DMS53 treated with DMSO at 0.1 percent for 48 hours (cell line): ENCODE data around the gene GSTCD.
A peak's percentile ranks its signal among the peaks of the same experiment; 100 is the strongest.
"Not testable (repeated sequence)": the region's sequence is repeated elsewhere in the genome, so short reads cannot be mapped to it uniquely, and the experiment has no call there.

Experiments
- DNase-seq: peaks from one replicate; lab custom pipeline; 2025; ENCODE audit not compliant: unreplicated experiment; lab: John Stamatoyannopoulos, UW

The GSTCD gene

DNA sequence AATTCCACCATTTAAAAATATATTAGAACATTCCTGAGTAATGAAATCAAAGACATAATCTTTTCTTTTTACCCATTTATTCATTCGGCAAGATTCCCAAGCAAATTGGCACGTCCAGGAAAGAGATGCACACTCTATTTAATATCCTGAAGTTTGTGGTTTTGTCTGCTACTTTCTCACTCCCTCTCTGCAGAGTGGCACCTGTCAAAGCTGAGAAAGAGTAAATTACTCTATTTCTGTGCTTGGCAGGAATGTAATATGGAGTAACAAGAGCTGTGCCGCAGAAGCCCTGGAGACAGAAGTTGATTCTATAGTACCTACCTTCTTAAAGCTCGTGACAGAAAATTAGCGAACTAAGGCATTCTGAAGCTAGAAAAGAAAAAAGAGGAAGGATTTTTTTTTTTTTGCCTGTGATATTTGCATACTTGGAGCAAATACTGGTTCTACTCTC lies 5.5 kb downstream of the GSTCD start:
- no peak for DNase-seq

DNA sequence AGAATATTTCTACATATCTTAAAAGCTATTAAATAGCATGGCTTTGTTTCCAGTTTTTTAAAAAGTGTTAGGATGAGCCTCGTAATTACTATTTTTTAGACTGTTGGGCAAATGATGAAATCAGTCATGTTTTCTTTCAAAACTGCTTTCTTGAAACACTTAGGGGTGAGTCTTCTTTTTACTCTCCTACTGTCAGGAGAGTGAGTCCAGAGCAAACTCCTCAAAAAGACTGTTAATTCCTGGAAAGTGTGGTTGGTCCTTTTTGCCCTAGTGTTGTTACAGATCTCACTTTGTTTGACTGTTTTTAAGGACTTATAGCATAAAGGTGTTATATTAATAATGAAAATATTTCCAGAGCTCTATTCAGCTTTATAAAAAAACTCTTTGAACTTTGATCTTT lies 6.3 kb downstream of the GSTCD start:
- DNase-seq = no peak

DNA sequence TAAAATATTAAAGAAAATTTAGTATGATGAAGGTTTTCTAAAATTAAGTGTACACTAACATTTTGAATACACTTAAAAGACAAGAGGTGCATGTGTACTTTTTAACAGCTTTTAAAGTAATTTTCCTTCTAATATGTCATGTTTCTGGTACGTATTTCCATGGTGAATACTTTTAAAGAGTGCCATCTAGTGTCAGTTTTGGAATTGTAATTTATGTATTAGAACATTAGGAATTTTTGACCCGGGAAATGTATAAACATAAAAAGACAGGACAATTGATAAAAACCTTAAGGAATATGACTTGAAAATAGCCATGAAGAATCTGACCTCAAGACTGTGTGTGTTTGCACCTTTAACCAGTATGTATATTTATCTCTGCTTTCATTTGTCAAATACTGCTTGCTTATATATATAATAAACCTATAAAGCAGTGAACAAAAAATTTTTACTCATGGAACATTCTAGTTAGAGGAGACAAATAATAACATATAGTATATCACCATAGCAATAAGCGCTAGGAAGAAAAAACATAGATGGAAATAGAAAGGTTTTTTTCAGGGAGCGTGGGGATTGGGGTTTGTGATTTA lies 7.2 kb downstream of the GSTCD start:
- peak; percentile 33 for DNase-seq

DNA sequence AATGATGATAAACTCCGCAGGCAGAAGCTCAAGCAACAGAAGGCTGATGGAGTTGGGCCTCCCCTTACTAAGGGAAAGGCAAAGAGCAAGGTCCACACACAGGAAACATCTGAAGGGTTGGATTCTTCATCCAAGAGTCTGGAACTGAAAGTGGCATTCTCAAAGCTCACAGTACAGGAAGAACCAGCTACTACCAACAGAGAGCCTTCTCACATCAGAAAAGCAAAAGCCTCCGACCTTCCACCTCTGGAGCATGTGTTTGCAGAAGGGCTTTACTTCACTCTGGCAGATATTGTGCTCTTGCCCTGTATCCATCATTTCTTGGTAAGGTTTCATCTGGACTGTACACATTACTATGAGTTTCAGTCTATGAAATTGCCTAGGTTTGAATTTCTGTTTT lies 10.6 kb downstream of the GSTCD start:
- DNase-seq = no peak

DNA sequence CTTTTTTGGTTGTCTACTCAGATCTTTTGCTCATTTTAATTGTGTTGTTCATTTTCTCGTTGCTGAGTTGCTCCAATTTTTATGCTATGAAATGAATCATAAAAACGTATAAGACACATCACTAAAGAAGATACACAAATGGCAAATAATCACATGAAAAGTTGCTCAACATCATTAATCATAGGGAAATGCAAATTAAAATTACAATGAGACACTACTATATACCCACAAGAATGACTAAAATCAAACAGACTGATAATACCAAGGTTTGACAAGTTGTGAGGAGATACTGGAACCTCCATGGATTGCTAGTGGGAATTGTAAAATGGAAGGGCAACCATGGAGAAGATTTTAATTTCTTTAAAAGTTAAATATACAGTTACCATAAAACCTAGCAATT lies 17.0 kb downstream of the GSTCD start:
- DNase-seq = no peak

DNA sequence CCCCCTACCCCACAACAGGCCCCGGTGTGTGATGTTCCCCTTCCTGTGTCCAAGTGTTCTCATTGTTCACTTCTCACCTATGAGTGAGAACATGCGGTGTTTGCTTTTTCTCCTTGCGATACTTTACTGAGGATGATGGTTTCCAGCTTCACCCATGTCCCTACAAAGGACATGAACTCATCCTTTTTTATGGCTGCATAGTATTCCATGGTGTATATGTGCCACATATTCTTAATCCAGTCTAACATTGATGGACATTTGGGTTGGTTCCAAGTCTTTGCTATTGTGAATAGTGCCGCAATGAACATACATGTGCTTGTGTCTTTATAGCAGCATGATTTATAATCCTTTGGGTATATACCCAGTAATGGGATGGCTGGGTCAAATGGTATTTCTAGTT lies 21.3 kb downstream of the GSTCD start:
- not testable (repeated sequence) for DNase-seq

DNA sequence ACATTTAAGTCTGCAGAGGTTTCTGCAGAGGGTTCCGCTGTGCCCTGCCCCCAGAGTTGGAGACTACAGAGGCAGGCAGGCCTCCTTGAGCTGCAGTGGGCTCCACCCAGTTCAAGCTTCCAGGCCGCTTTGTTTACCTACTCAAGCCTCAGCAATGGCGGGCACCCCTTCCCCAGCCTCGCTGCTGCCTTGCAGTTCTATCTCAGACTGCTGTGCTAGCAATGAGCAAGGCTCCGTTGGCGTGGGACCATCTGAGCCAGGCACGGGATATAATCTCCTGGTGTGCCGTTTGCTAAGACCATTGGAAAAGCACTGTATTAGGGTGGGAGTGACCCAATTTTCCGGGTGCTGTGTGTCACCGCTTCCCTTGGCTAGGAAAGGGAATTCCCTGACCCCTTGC lies 26.6 kb downstream of the GSTCD start:
- DNase-seq = not testable (repeated sequence)

DNA sequence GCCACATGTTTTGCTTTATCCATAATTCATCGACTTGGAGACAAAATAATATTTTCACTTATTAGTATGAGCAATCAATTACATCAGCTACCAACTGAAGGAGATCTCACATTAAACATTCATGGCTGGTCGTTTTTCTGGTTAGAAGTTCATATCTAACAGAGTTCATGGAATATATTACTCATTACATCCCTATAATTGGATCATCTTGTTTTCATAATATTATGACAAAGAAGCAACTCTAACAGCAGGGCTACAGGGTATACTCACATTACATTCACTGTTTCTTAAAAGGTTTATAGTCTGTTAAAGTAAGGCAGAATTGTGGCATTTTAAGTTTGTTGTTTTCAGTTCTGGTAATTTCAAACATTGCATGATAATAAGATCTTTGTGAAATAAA lies 33.0 kb downstream of the GSTCD start:
- DNase-seq = no peak

DNA sequence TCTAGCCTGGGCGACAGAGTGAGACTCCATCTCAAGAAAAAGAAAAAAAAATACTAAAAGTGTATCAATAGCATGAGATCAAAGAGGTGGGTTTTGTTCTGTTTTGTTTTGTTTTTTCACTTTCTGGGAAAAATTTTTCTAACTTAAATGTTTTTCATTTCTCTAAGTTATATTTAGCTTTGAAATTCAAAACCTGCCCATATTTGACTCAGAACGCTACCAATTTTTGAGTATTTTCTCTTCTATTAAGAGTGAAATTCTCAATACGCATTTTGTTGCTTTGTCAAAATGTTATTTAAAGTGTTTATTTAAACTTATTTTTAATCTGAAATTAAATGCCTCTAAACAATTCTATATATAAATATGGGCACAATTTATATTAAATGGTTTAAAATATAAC lies 39.6 kb downstream of the GSTCD start:
- no peak for DNase-seq

DNA sequence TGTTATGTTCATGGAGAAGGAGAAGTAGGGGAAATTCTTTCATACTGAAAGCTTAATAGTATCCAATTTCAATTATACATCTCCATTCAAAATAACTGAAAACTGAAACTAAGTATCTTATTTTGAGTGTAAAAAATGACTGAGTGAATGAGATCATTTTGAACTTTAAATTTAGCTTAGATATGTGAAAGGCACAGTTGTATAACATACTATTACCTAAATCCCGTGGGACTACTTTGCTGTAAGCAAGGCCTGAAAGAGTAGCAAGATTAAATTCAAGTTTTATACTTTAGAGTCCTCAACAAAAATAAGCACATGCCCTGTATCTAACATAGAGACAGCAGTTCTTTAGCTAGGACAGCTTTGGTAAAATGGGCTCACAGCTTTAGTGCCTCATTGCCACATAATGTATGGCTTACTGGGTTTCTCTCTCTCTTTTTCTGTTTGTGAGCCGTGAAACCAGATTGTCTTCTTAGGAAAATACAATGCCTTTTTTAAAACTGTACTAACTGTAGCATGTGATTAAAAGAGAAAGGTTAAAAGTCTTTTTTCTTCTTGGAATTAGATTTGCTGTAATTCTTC lies 43.2 kb downstream of the GSTCD start:
- no peak for DNase-seq

DNA sequence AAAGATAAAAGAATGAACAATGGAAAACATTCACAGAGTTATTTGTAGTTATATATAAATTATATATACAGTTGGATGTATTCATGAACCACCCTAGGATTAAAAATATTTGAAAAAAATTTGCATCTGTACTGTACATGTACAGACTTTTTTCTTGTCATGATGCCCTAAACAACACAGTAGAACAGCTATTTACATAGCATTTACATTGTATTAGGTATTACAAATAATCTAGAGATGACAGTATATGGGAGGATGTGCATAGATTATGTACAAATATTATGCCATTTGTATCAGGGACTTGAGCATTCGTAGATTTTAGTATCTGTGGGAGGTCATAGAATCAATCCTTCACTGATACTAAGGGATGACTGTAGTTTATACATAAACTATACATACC lies 44.8 kb downstream of the GSTCD start:
- no peak for DNase-seq

DNA sequence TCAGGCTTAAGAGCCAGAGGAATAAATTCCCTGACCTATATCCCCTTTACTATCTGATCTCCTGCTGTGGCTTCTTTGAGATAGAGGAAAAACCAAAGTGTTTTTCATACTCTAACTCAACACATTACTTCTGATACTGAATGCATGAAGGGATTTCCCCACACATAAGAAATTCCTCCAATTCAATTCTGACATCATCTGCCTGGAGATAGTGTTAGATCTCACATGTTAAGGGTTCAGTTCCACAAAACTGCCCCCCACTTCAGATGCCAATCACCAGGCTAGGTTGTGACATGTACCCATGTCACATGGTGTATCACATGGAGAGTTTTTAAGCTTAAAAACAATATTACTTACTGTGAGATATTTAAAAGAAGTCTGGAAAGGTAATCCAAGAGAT lies 46.8 kb downstream of the GSTCD start:
- no peak for DNase-seq

DNA sequence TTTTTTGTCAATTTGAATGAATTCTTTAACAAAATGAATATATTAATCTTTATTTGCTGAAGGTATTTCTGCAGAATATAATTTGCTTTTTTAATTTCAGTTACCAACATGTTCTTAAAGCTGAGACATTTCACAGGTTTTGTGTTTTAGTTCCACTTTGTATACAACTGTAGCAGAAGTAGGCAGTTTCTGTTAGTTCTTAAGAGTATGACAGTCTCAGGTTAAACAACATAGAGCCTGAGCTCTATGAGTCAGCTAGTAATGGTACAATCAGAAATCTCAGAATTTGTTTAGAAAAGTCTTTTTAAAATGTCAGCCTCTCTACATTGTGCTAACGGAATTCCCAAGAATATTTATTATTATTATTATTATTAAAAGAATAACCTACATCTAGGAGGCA lies 50.4 kb downstream of the GSTCD start:
- no peak for DNase-seq

DNA sequence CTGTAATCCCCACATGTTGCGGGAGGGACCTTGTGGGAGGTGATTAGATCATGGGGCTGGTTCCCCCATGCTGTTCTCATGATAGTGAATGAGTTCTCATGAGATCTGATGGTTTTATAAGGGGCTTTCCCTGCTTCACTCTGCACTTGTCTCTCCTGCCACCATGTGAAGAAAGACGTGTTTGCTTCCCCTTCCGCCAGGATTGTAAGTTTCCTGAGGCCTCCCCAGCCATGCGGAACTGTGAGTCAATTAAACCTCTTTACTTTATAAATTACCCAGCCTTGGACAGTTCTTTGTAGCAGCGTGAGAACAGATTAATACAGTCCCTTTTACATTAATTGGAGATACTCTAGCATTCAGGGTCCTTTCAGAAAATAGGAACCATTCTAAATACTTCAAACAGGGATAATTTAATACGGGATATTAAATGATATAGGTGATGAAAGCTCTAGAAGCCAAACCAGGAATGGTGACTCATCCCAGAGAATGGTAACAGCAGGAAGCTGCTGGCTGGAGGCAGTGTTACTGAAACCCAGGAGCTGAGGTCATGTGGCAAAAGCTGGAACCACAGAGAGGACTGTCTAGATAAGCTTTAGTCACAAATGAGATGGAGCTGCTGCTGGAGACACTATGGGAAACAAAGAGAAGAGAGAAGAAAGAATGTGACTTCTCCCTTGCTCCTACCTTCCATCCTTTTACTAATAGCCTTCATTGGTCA lies 57.3 kb downstream of the GSTCD start:
- DNase-seq = peak; percentile 39

DNA sequence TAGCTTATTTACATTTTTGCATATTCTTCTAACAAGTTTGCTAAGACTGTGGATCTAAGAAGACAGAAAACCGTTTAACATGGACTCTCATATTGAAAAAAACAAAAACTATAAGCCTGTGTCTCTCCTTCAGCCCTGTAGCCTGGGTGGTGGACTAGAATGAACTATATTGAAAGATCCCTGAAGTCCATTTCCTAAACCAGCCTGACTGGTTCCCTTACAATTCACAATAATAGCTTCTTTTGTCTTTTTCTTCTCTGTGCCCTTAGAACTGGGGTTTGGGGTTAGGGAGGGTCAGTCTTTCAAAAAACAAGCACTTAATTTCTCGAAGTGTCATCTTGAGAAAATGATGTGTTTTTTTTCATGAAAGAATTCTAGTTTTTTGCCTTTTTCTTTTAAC lies 59.0 kb downstream of the GSTCD start:
- no peak for DNase-seq

DNA sequence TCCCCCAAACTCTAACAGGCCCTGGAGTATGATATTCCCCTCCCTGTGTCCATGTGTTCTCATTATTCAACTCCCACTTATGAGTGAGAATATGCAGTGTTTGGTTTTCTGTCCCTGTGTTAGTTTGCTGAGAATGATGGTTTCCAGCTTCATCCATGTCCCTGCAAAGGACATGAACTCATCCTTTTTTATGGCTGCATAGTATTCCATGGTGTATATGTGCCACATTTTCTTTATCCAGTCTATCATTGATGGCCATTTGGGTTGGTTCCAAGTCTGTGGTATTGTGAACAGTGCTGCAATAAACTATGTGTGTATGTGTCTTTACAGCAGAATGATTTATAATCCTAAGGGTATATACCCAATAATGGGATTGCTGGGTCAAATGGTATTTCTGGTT lies 61.9 kb downstream of the GSTCD start:
- not testable (repeated sequence) for DNase-seq

DNA sequence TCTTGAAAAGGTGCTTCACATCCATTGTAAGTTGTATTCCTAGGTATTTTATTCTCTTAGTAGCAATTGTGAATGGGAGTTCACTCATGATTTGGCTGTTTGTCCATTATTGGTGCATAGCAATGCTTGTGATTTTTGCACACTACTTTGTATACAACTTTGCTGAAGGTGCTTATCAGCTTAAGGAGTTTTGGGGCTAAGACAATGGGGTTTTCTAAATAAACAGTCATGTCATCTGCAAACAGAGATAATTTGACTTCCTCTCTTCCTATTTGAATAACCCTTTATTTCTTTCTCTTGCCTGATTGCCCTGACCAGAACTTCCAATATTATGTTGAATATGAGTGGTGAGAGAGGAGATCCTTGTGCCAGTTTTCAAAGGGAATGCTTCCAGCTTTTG lies 63.5 kb downstream of the GSTCD start:
- DNase-seq = not testable (repeated sequence)

DNA sequence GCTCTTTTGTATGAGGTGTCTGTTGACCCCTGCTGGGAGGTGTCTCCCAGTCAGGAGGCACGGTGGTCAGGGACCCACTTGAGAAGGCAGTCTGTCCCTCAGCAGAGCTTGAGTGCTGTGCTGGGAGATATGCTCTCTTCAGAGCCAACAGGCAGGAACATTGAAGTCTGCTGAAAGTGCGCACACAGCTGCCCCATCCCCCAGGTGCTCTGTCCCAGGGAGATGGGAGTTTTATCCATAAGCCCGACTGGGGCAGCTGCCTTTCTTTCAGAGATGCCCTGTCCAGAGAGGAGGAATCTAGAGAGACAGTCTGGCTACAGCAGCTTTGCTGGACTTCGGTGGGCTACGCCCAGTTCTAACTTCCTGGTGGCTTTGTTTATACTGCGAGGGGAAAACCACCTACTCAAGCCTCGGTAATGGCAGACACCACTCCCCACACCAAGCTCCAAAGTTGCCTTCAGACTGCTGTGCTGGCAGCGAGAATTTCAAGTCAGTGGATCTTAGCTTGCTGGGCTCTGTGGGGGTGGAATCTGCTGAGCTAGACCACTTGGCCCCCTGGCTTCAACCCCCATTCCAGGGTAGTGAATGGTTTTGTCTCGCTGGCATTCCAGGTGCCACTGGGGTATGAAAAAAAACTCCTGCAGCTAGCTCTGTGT lies 67.3 kb downstream of the GSTCD start:
- not testable (repeated sequence) for DNase-seq

DNA sequence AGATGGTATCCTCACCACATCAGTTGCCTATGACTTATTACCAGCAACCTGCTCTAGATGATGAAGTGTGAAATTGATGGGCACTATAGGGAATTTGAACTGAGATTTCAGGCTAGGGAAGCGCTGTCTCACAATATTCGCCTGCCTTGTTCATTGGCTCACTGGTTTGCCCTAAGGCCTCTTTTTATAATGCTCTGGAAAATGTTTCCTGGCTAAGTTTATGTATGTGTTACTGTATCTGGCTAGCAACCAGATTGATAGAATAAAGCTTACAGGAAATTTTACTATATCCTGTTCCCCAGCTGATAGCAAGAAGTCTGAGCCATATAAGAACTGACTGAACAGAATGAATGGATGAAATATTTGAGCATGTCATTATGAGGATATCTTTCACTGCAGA lies 71.6 kb downstream of the GSTCD start:
- DNase-seq = no peak

DNA sequence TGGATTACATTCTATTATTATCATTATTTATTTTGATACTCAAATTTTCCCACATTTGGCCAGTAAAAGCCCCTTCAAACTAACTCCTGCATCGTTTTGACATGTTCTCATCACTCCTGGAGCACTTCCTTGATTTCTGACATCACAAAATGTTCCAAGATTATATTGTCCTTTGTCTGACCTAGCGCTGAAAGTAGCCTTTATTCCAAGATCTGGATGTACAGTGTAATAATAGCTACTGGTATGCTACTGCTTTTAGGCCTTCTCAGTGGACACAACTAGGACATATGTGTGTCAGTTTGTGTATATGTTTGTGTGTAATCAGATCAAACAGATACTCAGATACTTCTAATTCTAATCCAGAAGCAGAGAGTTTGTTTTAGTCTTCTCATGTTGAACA lies 76.2 kb downstream of the GSTCD start:
- no peak for DNase-seq

DNA sequence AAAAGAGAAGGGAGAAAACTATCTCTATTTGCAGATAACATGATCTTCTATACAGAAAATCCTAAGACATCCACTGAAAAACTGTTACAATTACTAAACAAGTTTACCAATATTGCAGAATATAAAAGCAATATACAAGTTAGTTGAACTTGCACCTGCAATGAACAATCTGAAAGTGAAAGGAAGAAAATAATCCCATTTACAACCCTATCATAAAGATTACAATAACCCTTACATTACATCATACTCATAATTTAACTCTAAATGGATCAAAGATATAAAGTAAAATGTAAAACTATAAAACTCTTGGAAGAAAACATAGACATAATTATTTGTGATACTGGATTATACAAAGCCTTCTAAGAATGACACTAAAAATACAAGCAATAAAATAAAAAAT lies 77.2 kb downstream of the GSTCD start:
- DNase-seq = no peak

DNA sequence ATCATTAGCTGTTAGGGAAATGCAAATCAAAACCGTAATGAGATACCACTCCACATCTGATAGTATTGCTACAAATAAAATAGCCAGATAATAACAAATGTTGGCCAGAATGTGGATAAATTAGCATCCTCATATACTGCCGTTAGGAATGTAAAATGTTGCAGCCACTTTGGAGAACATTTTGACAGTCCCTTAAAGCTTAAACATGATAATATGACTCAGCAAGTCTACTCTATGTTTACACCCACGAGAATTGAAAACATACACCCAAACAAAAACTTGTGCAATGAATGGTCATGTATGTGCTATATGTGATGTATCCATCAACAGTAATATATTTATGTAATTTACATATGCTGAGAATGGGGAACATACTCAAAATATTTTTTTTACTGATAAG lies 78.2 kb downstream of the GSTCD start:
- DNase-seq = no peak
